VCaP (cell line): ENCODE measurements around the gene CALHM4.
"Not testable (repeated sequence)": the region's sequence is repeated elsewhere in the genome, so short reads cannot be mapped to it uniquely, and the experiment has no call there.

Source experiments
- H3K27ac ChIP-seq: fragments of 450-650 bp; 2 replicates; pipeline ENCODE4 v1.5.1; 2017
- TF ChIP-seq, protein P1 (sequence below): fragments of 450-650 bp; conservative IDR thresholded peaks from 2 replicates; pipeline ENCODE4 v1.5.1; 2017; ENCODE audit warnings: mild to moderate bottlenecking, moderate library complexity

The CALHM4 gene

DNA sequence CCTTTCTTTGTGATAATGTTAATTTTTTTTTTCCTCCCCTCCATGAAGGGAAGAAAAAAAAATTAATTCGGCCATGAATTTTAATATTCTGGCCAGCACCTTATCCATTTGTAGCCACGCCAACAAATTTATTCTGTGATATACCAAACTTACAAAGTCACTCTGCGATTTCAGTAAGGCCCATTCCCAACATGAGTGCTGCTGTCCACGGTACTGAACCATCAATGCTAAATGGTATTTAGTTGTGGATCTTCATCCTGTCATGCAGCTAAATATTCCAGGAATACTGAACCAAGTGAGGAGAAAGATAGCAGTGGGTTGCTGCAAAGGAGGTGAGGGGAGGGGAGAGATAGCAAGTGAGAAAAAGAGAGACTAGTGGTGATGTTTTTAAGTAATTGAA, 43.3 kb downstream of the CALHM4 start:
- H3K27ac ChIP-seq = no peak overlapping the region
- TF ChIP-seq, protein P1, sequence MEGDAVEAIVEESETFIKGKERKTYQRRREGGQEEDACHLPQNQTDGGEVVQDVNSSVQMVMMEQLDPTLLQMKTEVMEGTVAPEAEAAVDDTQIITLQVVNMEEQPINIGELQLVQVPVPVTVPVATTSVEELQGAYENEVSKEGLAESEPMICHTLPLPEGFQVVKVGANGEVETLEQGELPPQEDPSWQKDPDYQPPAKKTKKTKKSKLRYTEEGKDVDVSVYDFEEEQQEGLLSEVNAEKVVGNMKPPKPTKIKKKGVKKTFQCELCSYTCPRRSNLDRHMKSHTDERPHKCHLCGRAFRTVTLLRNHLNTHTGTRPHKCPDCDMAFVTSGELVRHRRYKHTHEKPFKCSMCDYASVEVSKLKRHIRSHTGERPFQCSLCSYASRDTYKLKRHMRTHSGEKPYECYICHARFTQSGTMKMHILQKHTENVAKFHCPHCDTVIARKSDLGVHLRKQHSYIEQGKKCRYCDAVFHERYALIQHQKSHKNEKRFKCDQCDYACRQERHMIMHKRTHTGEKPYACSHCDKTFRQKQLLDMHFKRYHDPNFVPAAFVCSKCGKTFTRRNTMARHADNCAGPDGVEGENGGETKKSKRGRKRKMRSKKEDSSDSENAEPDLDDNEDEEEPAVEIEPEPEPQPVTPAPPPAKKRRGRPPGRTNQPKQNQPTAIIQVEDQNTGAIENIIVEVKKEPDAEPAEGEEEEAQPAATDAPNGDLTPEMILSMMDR = no peak

DNA sequence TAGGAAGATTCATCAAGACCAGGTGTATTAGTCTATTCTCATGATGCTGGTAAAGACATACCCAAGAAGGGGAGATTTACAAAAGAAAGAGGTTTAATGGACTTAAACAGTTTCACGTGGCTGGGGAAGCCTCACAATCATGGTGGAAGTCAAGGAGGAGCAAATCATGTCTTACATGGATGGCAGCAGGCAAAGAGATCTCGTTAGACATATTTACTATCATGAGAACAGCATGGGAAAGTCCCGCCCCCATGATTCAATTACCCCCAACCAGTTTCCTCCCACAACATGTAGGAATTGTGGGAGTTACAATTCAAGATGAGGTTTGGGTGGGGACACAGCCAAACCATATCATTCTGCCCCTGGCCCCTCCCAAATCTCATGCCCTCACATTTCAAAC, 50.4 kb downstream of the CALHM4 start:
- not testable (repeated sequence) for H3K27ac ChIP-seq

DNA sequence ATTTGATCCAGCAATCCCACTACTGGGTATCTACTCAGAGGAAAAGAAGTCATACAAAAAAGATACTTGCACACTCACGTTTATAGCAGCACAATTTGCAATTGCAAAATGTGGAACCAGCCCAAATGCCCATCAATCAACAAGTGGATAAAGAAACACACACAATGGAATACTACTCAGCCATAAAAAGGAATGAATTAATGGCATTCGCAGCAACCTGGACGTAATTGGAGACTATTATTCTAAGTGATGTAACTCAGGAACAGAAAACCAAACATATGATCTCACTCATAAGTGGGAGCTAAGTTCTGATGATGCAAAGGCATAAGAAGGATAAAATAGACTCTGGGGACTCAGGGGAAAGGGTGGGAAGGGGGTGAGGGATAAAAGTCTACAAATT, 51.3 kb downstream of the CALHM4 start:
- H3K27ac ChIP-seq = not testable (repeated sequence)

DNA sequence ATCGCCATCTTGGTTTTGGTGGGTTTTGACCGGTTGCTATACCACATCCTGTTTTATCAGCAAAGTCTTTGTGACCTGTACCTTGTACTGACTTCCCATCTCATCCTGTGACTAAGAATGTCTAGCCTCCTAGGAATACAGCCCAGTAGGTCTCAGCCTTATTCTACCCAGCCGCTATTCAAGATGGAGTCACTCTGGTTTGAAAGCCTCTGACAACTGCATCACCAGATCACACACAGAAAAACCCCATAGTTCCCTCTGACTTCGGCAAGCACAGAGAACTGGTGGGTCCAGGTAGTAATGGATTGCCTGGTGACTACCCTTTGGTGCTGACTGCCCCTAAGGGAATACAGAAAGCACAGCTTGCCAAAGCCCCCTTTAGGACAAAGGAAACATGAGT, 52.4 kb downstream of the CALHM4 start:
- TF ChIP-seq, protein P1 = no peak

More for the DNA sequence above, 52.4 kb downstream of the CALHM4 start:
- no peak overlapping the region for H3K27ac ChIP-seq
